ENCODE results near the gene ZNF511. TPM values are rescaled to one million over a fixed set of nuclear protein-coding genes. Genes with fewer than 3 reads are reported as not detected.
A peak's percentile ranks its signal among the peaks of the same experiment; 100 is the strongest.

ZNF511 gene
- total and polyA plus RNA-seq, 9 of the 15 experiments (the other 6 are each of a cell fraction or from before 2014, with no cell fraction given) = 0.61 to 69.3 (median 40.1) TPM

GRCh38 chr10:133267829-133268228 is 40.9 kb upstream of the ZNF511 start:
- Histone ChIP-seq H3K9me1 (ENCODE audit: control insufficient read depth, insufficient read depth, low read length) (no peaks in the 10 kb centered on the region), H3K4me1 (replicated peaks in 1 of 2; ENCODE audit: control insufficient read depth in 2 of 2, insufficient read depth in 2 of 2, low read length in 2 of 2) (peaks cover 0 to 78% of the 10 kb centered on the region in 2 experiments; a peak in 3 of 5 replicates), H4K20me1 (replicated peaks; ENCODE audit: control insufficient read depth, insufficient read depth, low read length) (no peaks in the 10 kb centered on the region), H2AFZ (ENCODE audit: low read depth, low read length) (peak overlapping the region; percentile 74; the same call in 1 of the 2 replicates), H3K27ac (ENCODE audit: extremely low read depth, low read depth, low read length) (no peak overlapping the region), H3K4me2 (ENCODE audit: insufficient read depth, low read length) (no peak overlapping the region), H3K79me2 (ENCODE audit: control insufficient read depth, insufficient read depth, low read length) (no peaks in the 10 kb centered on the region), H3K4me3 (no peak overlapping the region), H3K27me3 (ENCODE audit: control insufficient read depth in 2 of 2, insufficient read depth in 2 of 2, low read length in 2 of 2) (no peaks in the 10 kb centered on the region), H3K9ac (ENCODE audit: insufficient read depth in 1 of 2, low read depth in 2 of 2, low read length in 2 of 2) (peak overlapping the region in 1 of 2 experiments; percentile 83; a peak in 3 of 4 replicates), H3K9me3 (replicated peaks; ENCODE audit: control insufficient read depth, insufficient read depth, low read depth, low read length) (no peaks in the 10 kb centered on the region), H3K36me3 (ENCODE audit: control insufficient read depth, insufficient read depth, low read length) (no peaks in the 10 kb centered on the region)
- no TSS peak for BruUV-seq (replicated peaks)
- in situ Hi-C loops (cut with MboI) = no loop called here
- FAIRE-seq = no peak
- TF ChIP-seq CTCF (IDR thresholded peaks at IDR 0.05 in 2 of 3, conservative IDR thresholded peaks at IDR 0.05 in 1 of 3; ENCODE audit: insufficient read depth in 2 of 3, low read depth in 1 of 3, low read length in 3 of 3) (peak in 2 of 3 experiments; percentile 22 to 34; a peak in 2 of 6 replicates), MYC (IDR thresholded peaks at IDR 0.05; ENCODE audit: low read depth, low read length) (peak; percentile 56; the same call in 1 of the 2 replicates), MYC (CRISPR knock-in tag; IDR thresholded peaks at IDR 0.05; ENCODE audit: borderline replicate concordance, low read depth) (no peak), USF1 (CRISPR knock-in tag; IDR thresholded peaks at IDR 0.05) (no peak), ARID1B (IDR thresholded peaks at IDR 0.05) (no peak), ZBTB33 (CRISPR knock-in tag; IDR thresholded peaks at IDR 0.05) (peak; percentile 79), E2F6 (IDR thresholded peaks at IDR 0.05; ENCODE audit: borderline replicate concordance in 1 of 2, extremely low read depth in 1 of 2, insufficient read depth in 1 of 2, insufficient read length in 1 of 2, low read depth in 1 of 2, low read length in 1 of 2, poor library complexity in 1 of 2, severe bottlenecking in 1 of 2) (peak in 1 of 2 experiments; percentile 23), RAD21 (CRISPR knock-in tag; conservative IDR thresholded peaks at IDR 0.05 in 1 of 2, IDR thresholded peaks at IDR 0.05 in 1 of 2) (peak in 1 of 2 experiments; percentile 21; a peak in 1 of 4 replicates), TRIM24 (IDR thresholded peaks at IDR 0.05) (no peak), POLR2G (IDR thresholded peaks at IDR 0.05; ENCODE audit: low read depth, low read length) (0 out of 2 replicates have a peak, but pooled peaks have one; percentile 30), GABPB2 (CRISPR knock-in tag; conservative IDR thresholded peaks at IDR 0.05) (no peak)
- ATAC-seq = peak; percentile 79
- ChIA-PET POLR2A (interaction anchor here (0.6 kb wide), 1 partner anchor 116 kb away, joined by 4 read pairs; no protein-coding TSS in a partner anchor), CTCF (ENCODE audit: low intra/inter-chr PET ratio) (no interaction called here)
- DNase-seq (ENCODE audit: extremely low read depth in 1 of 4, low spot score in 3 of 4) = peak in 3 of 4 experiments; percentile 30 to 32 (median 31)
- WGBS (ENCODE audit: insufficient coverage, low coverage, missing lambda C conversion rate) = 100% methylated on average over 1 of the region's 22 CpGs
- intact Hi-C loops (cut with micrococcal nuclease) = no loop called here

Data from K562 (cell line).